Sigmoid colon (tissue), 7 donors: ENCODE results near the gene FNIP1. TPM values are rescaled to one million over a fixed set of nuclear protein-coding genes. Genes with fewer than 3 reads are reported as not detected.

Experiments used
- DNase-seq: peaks from one replicate; pipeline ENCODE4 v3.0.0-alpha.2; 2019
- H3K27ac ChIP-seq, 4 donors: fragments of 200-600 bp; sonication (generic); one replicate each; pipeline ENCODE4 v1.5.1; 2016 to 2019; ENCODE audit warnings: mild to moderate bottlenecking in 1 of 4
- H3K27me3 ChIP-seq, 3 donors: fragments of 200-600 bp; sonication (generic); one replicate each; pipeline ENCODE4 v1.5.1; 2019; ENCODE audit warnings: mild to moderate bottlenecking in 1 of 3
- H3K36me3 ChIP-seq, 4 donors: fragments of 200-600 bp; sonication (generic); one replicate each; pipeline ENCODE4 v1.5.1; 2016 to 2019
- H3K4me1 ChIP-seq, 4 donors: fragments of 200-600 bp; sonication (generic); one replicate each; pipeline ENCODE4 v1.5.1; 2017 to 2019
- H3K4me3 ChIP-seq, 4 donors: fragments of 200-600 bp; sonication (generic); one replicate each; pipeline ENCODE4 v1.5.1; 2017 to 2019; ENCODE audit warnings: mild to moderate bottlenecking in 2 of 4, moderate library complexity in 1 of 4
- H3K9me3 ChIP-seq, 4 donors: fragments of 200-600 bp in 3 of 4; sonication (generic) in 3 of 4; one replicate each; pipeline versions ENCODE4 v1.5.1 to v1.6.1; 2013 to 2019
- CTCF ChIP-seq, 4 experiments: fragments of 450-650 bp in 3 of 4; fragments of 200-600 bp in 1 of 4; IDR thresholded peaks; one replicate each; pipeline ENCODE4 v1.5.1; 2016 to 2019; ENCODE audit warnings: antibody characterized with exemption in 4 of 4, mild to moderate bottlenecking in 3 of 4, moderate library complexity in 2 of 4
- EP300 ChIP-seq, 4 donors: sonication (generic); formaldehyde crosslinking; IDR thresholded peaks; one replicate each; pipeline ENCODE4 v1.6.1; 2017; ENCODE audit warnings: antibody characterized with exemption in 4 of 4
- POLR2A ChIP-seq, 2 donors: fragments of 450-650 bp; IDR thresholded peaks; one replicate each; pipeline ENCODE4 v1.6.1; 2016; ENCODE audit warnings: antibody characterized with exemption in 2 of 2, mild to moderate bottlenecking in 2 of 2, moderate library complexity in 2 of 2
- POLR2AphosphoS5 ChIP-seq, 4 donors: sonication (generic); formaldehyde crosslinking; IDR thresholded peaks; one replicate each; pipeline ENCODE4 v1.6.1; 2017; ENCODE audit warnings: antibody characterized with exemption in 4 of 4
- WGBS, 2 donors: extraction: QIAGEN DNeasy Blood & Tissue Kit; methylation state at CpG; one replicate each; pipeline ENCODE4 v1.1.7; 2013; 5-methylcytosine and 5-hydroxymethylcytosine counted together
- intact Hi-C: fragments of 100-400 bp; cut with DNase I; formaldehyde crosslinking; loops from one replicate; pipeline ENCODE4 v1.15.1; 2023
- polyA plus RNA-seq, 3 donors: library from polyadenylated mRNA; stranded (reverse); fragments of 200-250 nt; gene quantifications; one replicate each; pipeline ENCODE4 v1.2.3, GENCODE V29; 2013
- total RNA-seq, 4 donors: library from RNA; depleted of rRNA; stranded (reverse); fragments of >200 nt; gene quantifications; one replicate each; pipeline ENCODE4 v1.1.0, GENCODE V29; 2016
- donor health status: healthy with polysubstance abuse.
- donor health status: Bipolar disorder and iron deficiency.
- donor health status: healthy.

The FNIP1 gene
- total and polyA plus RNA-seq, 7 donors, result 3.6 to 74.4 (median 46.4) TPM

- no peak for DNase-seq
- peaks cover 0 to 43% (median 2%) of the 10 kb centered on the region in 4 donors for H3K36me3 ChIP-seq
- no peak for TF ChIP-seq POLR2A (IDR thresholded peaks at IDR 0.05)
- no peak for TF ChIP-seq POLR2AphosphoS5 (IDR thresholded peaks at IDR 0.05)
- TF ChIP-seq EP300 (IDR thresholded peaks at IDR 0.05), result no peak
- TF ChIP-seq CTCF (IDR thresholded peaks at IDR 0.05), result no peak
- intact Hi-C loops, result no loop called here
- no peak overlapping the region for H3K4me3 ChIP-seq
- no peaks in the 10 kb centered on the region for H3K4me1 ChIP-seq
- H3K27ac ChIP-seq, result no peak overlapping the region
- H3K9me3 ChIP-seq, result no peaks in the 10 kb centered on the region
- WGBS, 2 donors, result 89 to 96% methylated on average over 3 of the region's 3 CpGs
- no peaks in the 10 kb centered on the region for H3K27me3 ChIP-seq
Measured at GRCh38 chr5:131709043-131709442, 87.8 kb downstream of the FNIP1 start.

- H3K36me3 ChIP-seq, result peaks cover 10 to 69% (median 16%) of the 10 kb centered on the region in 4 donors
- 74 to 92% methylated on average over 5 of the region's 5 CpGs for WGBS, 2 donors
Measured at GRCh38 chr5:131706281-131706680, 90.5 kb downstream of the FNIP1 start.

GRCh38 chr5:131694926-131695325, 101.9 kb downstream of the FNIP1 start:
- Histone ChIP-seq H3K9me3 (no peaks in the 10 kb centered on the region), H3K36me3 (peaks cover 0 to 43% (median 0%) of the 10 kb centered on the region in 4 donors), H3K4me3 (no peak overlapping the region), H3K4me1 (no peaks in the 10 kb centered on the region), H3K27ac (no peak overlapping the region), H3K27me3 (no peaks in the 10 kb centered on the region)
- intact Hi-C loops, result no loop called here
- 98 to 99% methylated on average over 4 of the region's 4 CpGs for WGBS, 2 donors
- no peak for TF ChIP-seq EP300 (IDR thresholded peaks at IDR 0.05)
- TF ChIP-seq POLR2A (IDR thresholded peaks at IDR 0.05), result no peak
- no peak for TF ChIP-seq CTCF (IDR thresholded peaks at IDR 0.05)
- DNase-seq, result no peak

More at GRCh38 chr5:131706281-131706680, 90.5 kb downstream of the FNIP1 start:
- Histone ChIP-seq H3K9me3 (no peaks in the 10 kb centered on the region), H3K27me3 (no peaks in the 10 kb centered on the region), H3K4me3 (no peak overlapping the region), H3K27ac (no peak overlapping the region), H3K4me1 (no peaks in the 10 kb centered on the region)
- DNase-seq, result no peak
- TF ChIP-seq POLR2A (IDR thresholded peaks at IDR 0.05) (no peak), EP300 (IDR thresholded peaks at IDR 0.05) (no peak), CTCF (IDR thresholded peaks at IDR 0.05) (no peak), POLR2AphosphoS5 (IDR thresholded peaks at IDR 0.05) (no peak)
- intact Hi-C loops, result no loop called here

- H3K27ac ChIP-seq, result no peak overlapping the region
- 90 to 98% methylated on average over 1 of the region's 1 CpG for WGBS, 2 donors
Measured at GRCh38 chr5:131693894-131694293, 102.9 kb downstream of the FNIP1 start.

More at GRCh38 chr5:131693894-131694293, 102.9 kb downstream of the FNIP1 start:
- H3K4me3 ChIP-seq, result no peak overlapping the region
- no peaks in the 10 kb centered on the region for H3K27me3 ChIP-seq
- no peaks in the 10 kb centered on the region for H3K4me1 ChIP-seq
- H3K9me3 ChIP-seq, result no peaks in the 10 kb centered on the region
- peaks cover 0 to 51% (median 0%) of the 10 kb centered on the region in 4 donors for H3K36me3 ChIP-seq
- no peak for DNase-seq
- TF ChIP-seq POLR2AphosphoS5 (IDR thresholded peaks at IDR 0.05) (no peak), CTCF (IDR thresholded peaks at IDR 0.05) (no peak), EP300 (IDR thresholded peaks at IDR 0.05) (no peak), POLR2A (IDR thresholded peaks at IDR 0.05) (no peak)
- intact Hi-C loops, result no loop called here
